ENCODE data around the gene LRFN2. TPM values are rescaled to one million over a fixed set of nuclear protein-coding genes. Genes with fewer than 3 reads are reported as not detected.

LRFN2 gene
- total and polyA plus RNA-seq, 2 donors from 2014 or later, result not detected

- Histone ChIP-seq H3K4me3 (ENCODE audit: low read length in 3 of 3) (no peak overlapping the region), H3K9ac (ENCODE audit: low read length in 3 of 3) (no peak overlapping the region), H3K4me1 (ENCODE audit: control insufficient read depth in 2 of 3, insufficient read depth in 2 of 3, low read depth in 1 of 3, low read length in 3 of 3) (peaks cover 0 to 2% (median 0%) of the 10 kb centered on the region in 3 donors), H3K27me3 (ENCODE audit: control insufficient read depth, insufficient read depth, low read length) (no peaks in the 10 kb centered on the region), H3K36me3 (ENCODE audit: control insufficient read depth in 2 of 3, insufficient read depth in 3 of 3, low read length in 3 of 3) (no peaks in the 10 kb centered on the region), H3K9me3 (ENCODE audit: control insufficient read depth in 2 of 3, insufficient read depth in 1 of 3, low read length in 3 of 3) (no peaks in the 10 kb centered on the region), H3K27ac (ENCODE audit: low read depth in 2 of 2, low read length in 2 of 2) (no peak overlapping the region)
- peak in 3 of 5 donors; percentile 32 to 57 (median 54) for DNase-seq
- TF ChIP-seq, protein P1, sequence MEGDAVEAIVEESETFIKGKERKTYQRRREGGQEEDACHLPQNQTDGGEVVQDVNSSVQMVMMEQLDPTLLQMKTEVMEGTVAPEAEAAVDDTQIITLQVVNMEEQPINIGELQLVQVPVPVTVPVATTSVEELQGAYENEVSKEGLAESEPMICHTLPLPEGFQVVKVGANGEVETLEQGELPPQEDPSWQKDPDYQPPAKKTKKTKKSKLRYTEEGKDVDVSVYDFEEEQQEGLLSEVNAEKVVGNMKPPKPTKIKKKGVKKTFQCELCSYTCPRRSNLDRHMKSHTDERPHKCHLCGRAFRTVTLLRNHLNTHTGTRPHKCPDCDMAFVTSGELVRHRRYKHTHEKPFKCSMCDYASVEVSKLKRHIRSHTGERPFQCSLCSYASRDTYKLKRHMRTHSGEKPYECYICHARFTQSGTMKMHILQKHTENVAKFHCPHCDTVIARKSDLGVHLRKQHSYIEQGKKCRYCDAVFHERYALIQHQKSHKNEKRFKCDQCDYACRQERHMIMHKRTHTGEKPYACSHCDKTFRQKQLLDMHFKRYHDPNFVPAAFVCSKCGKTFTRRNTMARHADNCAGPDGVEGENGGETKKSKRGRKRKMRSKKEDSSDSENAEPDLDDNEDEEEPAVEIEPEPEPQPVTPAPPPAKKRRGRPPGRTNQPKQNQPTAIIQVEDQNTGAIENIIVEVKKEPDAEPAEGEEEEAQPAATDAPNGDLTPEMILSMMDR (IDR thresholded peaks at IDR 0.05; ENCODE audit: borderline replicate concordance, extremely low read depth, insufficient read depth), result no peak
- FAIRE-seq, result no peak
- intact Hi-C loops (cut with DNase I), result no loop called here
These were observed 104.6 kb downstream of the LRFN2 start for GRCh38 chr6:40482532-40482931.

DNA sequence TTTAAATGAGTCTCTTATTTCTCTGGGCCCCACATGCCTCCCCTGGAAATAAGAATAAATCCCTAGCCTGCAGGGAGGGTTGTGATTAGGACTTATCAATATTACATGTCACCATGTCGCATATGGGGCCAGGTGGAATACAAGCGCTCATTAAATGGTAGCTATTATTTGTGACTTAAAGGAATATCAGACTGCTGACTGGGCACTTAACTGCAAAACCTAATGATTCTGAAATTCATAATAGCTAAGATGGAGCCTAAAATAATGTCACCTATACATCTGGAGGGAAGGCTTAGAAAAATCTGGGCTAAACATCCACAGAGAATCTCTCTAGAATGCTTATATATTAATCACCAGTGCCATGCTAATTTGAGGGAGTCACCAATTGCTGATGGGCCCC is 106.5 kb downstream of the LRFN2 start:
- intact Hi-C loops (cut with DNase I), result no loop called here
- no peaks in the 10 kb centered on the region for H3K9me3 ChIP-seq (ENCODE audit: control insufficient read depth in 2 of 3, insufficient read depth in 1 of 3, low read length in 3 of 3)
- H3K36me3 ChIP-seq (ENCODE audit: control insufficient read depth in 2 of 3, insufficient read depth in 3 of 3, low read length in 3 of 3), result no peaks in the 10 kb centered on the region
- H3K4me1 ChIP-seq (ENCODE audit: control insufficient read depth in 2 of 3, insufficient read depth in 2 of 3, low read depth in 1 of 3, low read length in 3 of 3), result peaks cover 0 to 4% (median 0%) of the 10 kb centered on the region in 3 donors
- TF ChIP-seq, protein P1 (IDR thresholded peaks at IDR 0.05; ENCODE audit: borderline replicate concordance, extremely low read depth, insufficient read depth), result no peak
- FAIRE-seq (no peak), DNase-seq (no peak)
- no peak overlapping the region for H3K27ac ChIP-seq (ENCODE audit: low read depth in 2 of 2, low read length in 2 of 2)
- no peak overlapping the region for H3K4me3 ChIP-seq (ENCODE audit: low read length in 3 of 3)
- H3K9ac ChIP-seq (ENCODE audit: low read length in 3 of 3), result no peak overlapping the region
- no peaks in the 10 kb centered on the region for H3K27me3 ChIP-seq (ENCODE audit: control insufficient read depth, insufficient read depth, low read length)

- H3K27me3 ChIP-seq (ENCODE audit: control insufficient read depth, insufficient read depth, low read length), result no peaks in the 10 kb centered on the region
- FAIRE-seq (no peak), DNase-seq (no peak)
- no peak overlapping the region for H3K4me3 ChIP-seq (ENCODE audit: low read length in 3 of 3)
- no peaks in the 10 kb centered on the region for H3K9me3 ChIP-seq (ENCODE audit: control insufficient read depth in 2 of 3, insufficient read depth in 1 of 3, low read length in 3 of 3)
- H3K27ac ChIP-seq (ENCODE audit: low read depth in 2 of 2, low read length in 2 of 2), result no peak overlapping the region
- no peak overlapping the region for H3K9ac ChIP-seq (ENCODE audit: low read length in 3 of 3)
- TF ChIP-seq, protein P1 (IDR thresholded peaks at IDR 0.05; ENCODE audit: borderline replicate concordance, extremely low read depth, insufficient read depth), result no peak
- H3K36me3 ChIP-seq (ENCODE audit: control insufficient read depth in 2 of 3, insufficient read depth in 3 of 3, low read length in 3 of 3), result no peaks in the 10 kb centered on the region
- intact Hi-C loops (cut with DNase I), result no loop called here
- H3K4me1 ChIP-seq (ENCODE audit: control insufficient read depth in 2 of 3, insufficient read depth in 2 of 3, low read depth in 1 of 3, low read length in 3 of 3), result peaks cover 0 to 4% (median 0%) of the 10 kb centered on the region in 3 donors
These were observed 107.5 kb downstream of the LRFN2 start for GRCh38 chr6:40479706-40480105.

Measured in kidney (tissue), 14 donors.